IMR-90 (cell line): Measurements from ENCODE around the gene SRSF4. TPM values are rescaled to one million over a fixed set of nuclear protein-coding genes. Genes with fewer than 3 reads are reported as not detected.

Source experiments
- ATAC-seq: fragments of 200-7000 bp; cut with Tn5 transposase; 2 replicates; pipeline ENCODE4 v1.9.1; 2020; ENCODE audit warnings: low read depth, mild to moderate bottlenecking, moderate library complexity
- BruUV-seq: library from RNA; stranded (reverse); fragments of 400-500 nt; replicated peaks from 2 replicates; lab custom pipeline; 2021; lab: Mats Ljungman, UMichigan
- CTCF ChIA-PET: fragments of 300-600 bp; formaldehyde crosslinking; extraction: SDS; loops from one replicate; lab custom pipeline; 2021; ENCODE audit warnings: antibody characterized with exemption; lab: Yijun Ruan, JAX
- POLR2A ChIA-PET: fragments of 300-600 bp; sonication (Branson Sonifier 250); formaldehyde crosslinking; loops from one replicate; lab custom pipeline; 2022; ENCODE audit warnings: antibody characterized with exemption; ENCODE audit not compliant: unreplicated experiment; lab: Charles Lee
- DNase-seq: peaks from one replicate; pipeline ENCODE4 v3.0.0; 2013
- H2AFZ ChIP-seq: replicated peaks from 2 replicates; pipeline ENCODE3; 2013; ENCODE audit warnings: low read length, mild to moderate bottlenecking; ENCODE audit not compliant: poor library complexity
- H2AK5ac ChIP-seq: 2 replicates; pipeline ENCODE4 v1.6.1; 2013; ENCODE audit warnings: low read depth, low read length, inconsistent platforms
- H2AK9ac ChIP-seq: replicated peaks from 2 replicates; pipeline ENCODE3; 2013; ENCODE audit warnings: mild to moderate bottlenecking, low read depth, low read length, moderate library complexity; ENCODE audit not compliant: poor library complexity
- H2BK120ac ChIP-seq: 2 replicates; pipeline ENCODE4 v1.6.1; 2013; ENCODE audit warnings: low read depth, low read length, inconsistent platforms
- H2BK15ac ChIP-seq: 3 replicates; pipeline ENCODE4 v1.6.1; 2013; ENCODE audit warnings: low read depth, low read length, inconsistent platforms
- H2BK20ac ChIP-seq: 2 replicates; pipeline ENCODE4 v1.6.1; 2013; ENCODE audit warnings: low read depth, mild to moderate bottlenecking, inconsistent platforms, low read length, moderate library complexity
- H2BK5ac ChIP-seq: 2 replicates; pipeline ENCODE4 v1.6.1; 2013; ENCODE audit warnings: mild to moderate bottlenecking, low read depth, low read length, inconsistent platforms; ENCODE audit not compliant: poor library complexity, severe bottlenecking
- H3K14ac ChIP-seq: replicated peaks from 2 replicates; pipeline ENCODE4 v1.6.1; 2013; ENCODE audit warnings: low read depth, low read length, inconsistent platforms
- H3K18ac ChIP-seq: 2 replicates; pipeline ENCODE4 v1.6.1; 2013; ENCODE audit warnings: low read depth, low read length, control low read depth
- H3K23ac ChIP-seq: 2 replicates; pipeline ENCODE4 v1.6.1; 2013; ENCODE audit warnings: low read depth, low read length, inconsistent platforms
- H3K27ac ChIP-seq: 2 replicates; pipeline ENCODE4 v1.5.1; 2013; ENCODE audit warnings: mild to moderate bottlenecking, control low read depth, low read length; ENCODE audit not compliant: insufficient read depth
- H3K27me3 ChIP-seq: 2 replicates; pipeline ENCODE4 v1.6.1; 2013; ENCODE audit warnings: low read length; ENCODE audit not compliant: control insufficient read depth, insufficient read depth
- H3K36me3 ChIP-seq: 2 replicates; pipeline ENCODE4 v1.6.1; 2013; ENCODE audit warnings: low read length, mixed read lengths; ENCODE audit not compliant: control insufficient read depth, insufficient read depth
- H3K4ac ChIP-seq: 2 replicates; pipeline ENCODE4 v1.6.1; 2013; ENCODE audit warnings: low read depth, low read length, inconsistent platforms
- H3K4me1 ChIP-seq: 2 replicates; pipeline ENCODE4 v1.6.1; 2013; ENCODE audit warnings: low read length, mixed read lengths; ENCODE audit not compliant: control insufficient read depth, insufficient read depth
- H3K4me2 ChIP-seq: 2 replicates; pipeline ENCODE4 v1.6.1; 2013; ENCODE audit warnings: low read depth, mild to moderate bottlenecking, control low read depth, low read length, moderate library complexity
- H3K4me3 ChIP-seq: 2 replicates; pipeline ENCODE4 v1.5.1; 2013; ENCODE audit warnings: low read depth, mild to moderate bottlenecking, control low read depth, low read length, moderate library complexity; ENCODE audit not compliant: insufficient read depth
- H3K56ac ChIP-seq: 2 replicates; pipeline ENCODE4 v1.6.1; 2013; ENCODE audit warnings: low read length, inconsistent platforms; ENCODE audit not compliant: insufficient read depth; ENCODE audit errors: extremely low read depth
- H3K79me1 ChIP-seq, 2 experiments: 2 replicates each; pipeline ENCODE4 v1.6.1; 2013; ENCODE audit warnings: low read length in 2 of 2, inconsistent platforms in 1 of 2, low read depth in 1 of 2
- H3K9ac ChIP-seq: 2 replicates; pipeline ENCODE4 v1.6.1; 2013; ENCODE audit warnings: low read depth, low read length, control low read depth
- H3K9me1 ChIP-seq: 2 replicates; pipeline ENCODE4 v1.6.1; 2013; ENCODE audit warnings: low read length, inconsistent platforms; ENCODE audit not compliant: insufficient read depth
- H3K9me3 ChIP-seq: 2 replicates; pipeline ENCODE4 v1.6.1; 2013; ENCODE audit warnings: low read length; ENCODE audit not compliant: control insufficient read depth, insufficient read depth
- H4K20me1 ChIP-seq: 2 replicates; pipeline ENCODE4 v1.6.1; 2013; ENCODE audit warnings: low read length, inconsistent platforms; ENCODE audit not compliant: insufficient read depth
- H4K5ac ChIP-seq: 2 replicates; pipeline ENCODE4 v1.6.1; 2013; ENCODE audit warnings: mild to moderate bottlenecking, low read depth, low read length, control low read depth
- H4K8ac ChIP-seq, 2 experiments: 2 replicates each; pipeline ENCODE4 v1.6.1; 2013; ENCODE audit warnings: low read depth in 2 of 2, low read length in 2 of 2, control low read depth in 1 of 2, inconsistent platforms in 1 of 2
- H4K91ac ChIP-seq: 2 replicates; pipeline ENCODE4 v1.6.1; 2013; ENCODE audit warnings: low read depth, low read length, inconsistent platforms; ENCODE audit not compliant: insufficient read depth
- CEBPB ChIP-seq: IDR thresholded peaks from 2 replicates; pipeline ENCODE4 v1.6.1; 2012; ENCODE audit warnings: low read depth, low read length, improper control_type of control experiment
- MAZ ChIP-seq: IDR thresholded peaks from 2 replicates; pipeline ENCODE4 v1.6.1; 2012; ENCODE audit warnings: low read depth, mild to moderate bottlenecking, low read length, improper control_type of control experiment, moderate library complexity, borderline replicate concordance
- WGBS, 2 experiments: methylation state at CpG; one replicate each; pipeline versions ENCODE4 v1.1.5 to v1.1.7; 2013; ENCODE audit warnings: missing lambda C conversion rate in 2 of 2; ENCODE audit not compliant: insufficient read length in 1 of 2; ENCODE audit errors: extremely low coverage in 2 of 2; 5-methylcytosine and 5-hydroxymethylcytosine counted together
- dilution Hi-C: fragments of 300-500 bp; cut with HindIII; formaldehyde crosslinking; loops from one replicate; pipeline ENCODE4 v1.14.3; 2018; ENCODE audit warnings: low sequenced_read_pairs; ENCODE audit not compliant: unreplicated experiment
- in situ Hi-C: fragments of 300-500 bp; cut with MboI; formaldehyde crosslinking; loops from 3 replicates; pipeline ENCODE4 v1.14.3; 2019; ENCODE audit warnings: low sequenced_read_pairs, inconsistent platforms, mixed read lengths
- intact Hi-C: fragments of 100-400 bp; cut with micrococcal nuclease; formaldehyde crosslinking; loops from 2 replicates; pipeline ENCODE4 v1.10.0; 2022
- polyA plus RNA-seq, 3 experiments: library from polyadenylated mRNA; depleted of rRNA; stranded (reverse); fragments of >200 nt; gene quantifications; 2 replicates each; pipeline ENCODE4 v1.2.3, GENCODE V29; 2012; ENCODE audit warnings: low replicate concordance in 1 of 3
- total RNA-seq: library from RNA; depleted of rRNA; stranded (reverse); fragments of >200 nt; gene quantifications from 2 replicates; pipeline ENCODE4 v1.2.3, GENCODE V29; 2012

The SRSF4 gene
- total and polyA plus RNA-seq, 2 of the 4 experiments (the other 2 are of a cell fraction) = 20.8 to 48.5 TPM

GRCh38 chr1:29200906-29201594, 19.4 kb upstream of the SRSF4 start:
- H3K79me1 ChIP-seq = peaks cover 0 to 21% of the 10 kb centered on the region in 2 experiments; a peak in 2 of 4 replicates
- peak overlapping the region; percentile 30 for H4K5ac ChIP-seq
- H4K20me1 ChIP-seq = peaks cover 6% of the 10 kb centered on the region
- no peaks in the 10 kb centered on the region for H3K27me3 ChIP-seq
- peak overlapping the region; percentile 12; the same call in 1 of the 2 replicates for H3K27ac ChIP-seq
- in situ Hi-C loops = loop anchor here (10.0 kb wide), 1 partner anchor 416 kb away; no protein-coding TSS in a partner anchor
- peak overlapping the region; percentile 27 for H2AFZ ChIP-seq
- intact Hi-C loops = loop anchor here (5.0 kb wide), 1 partner anchor 229 kb away; no protein-coding TSS in a partner anchor
- H3K4me1 ChIP-seq = peaks cover 25% of the 10 kb centered on the region
- ATAC-seq (no peak), DNase-seq (peak; percentile 50)
- H3K14ac ChIP-seq = peak overlapping the region; percentile 60
- H3K4ac ChIP-seq = peak overlapping the region; percentile 90
- TF ChIP-seq MAZ = no peak
- no peak for TF ChIP-seq CEBPB
- H2BK20ac ChIP-seq = peak overlapping the region; percentile 86
- H3K56ac ChIP-seq = 0 out of 2 replicates have a peak overlapping the region, but pooled peaks have one; percentile 26
- H3K4me2 ChIP-seq = no peak overlapping the region
- H2BK120ac ChIP-seq = peak overlapping the region; percentile 83
- dilution Hi-C loops = no loop called here
- H4K91ac ChIP-seq = peak overlapping the region; percentile 62
- H3K9ac ChIP-seq = no peak overlapping the region
- peak overlapping the region in 1 of 2 experiments; percentile 88; a peak in 2 of 4 replicates for H4K8ac ChIP-seq
- H3K23ac ChIP-seq = peak overlapping the region; percentile 45
- H3K4me3 ChIP-seq = no peak overlapping the region
- no CpG with 5 or more reads among the region's 5 CpGs for WGBS, 2 experiments
- ChIA-PET POLR2A (no interaction called here), CTCF (interaction anchor here (1.4 to 3.3 kb wide), 3 partner anchors 19 to 319 kb away, joined by 5 to 28 read pairs (median 8); partner anchors contain the start of gene SRSF4)
- H2BK15ac ChIP-seq = peak overlapping the region; percentile 81; the same call in 2 of the 3 replicates
- peaks cover 28% of the 10 kb centered on the region for H3K9me1 ChIP-seq
- H2BK5ac ChIP-seq = peak overlapping the region; percentile 76
- H2AK9ac ChIP-seq = no peak overlapping the region
- no TSS peak for BruUV-seq
- 0 out of 2 replicates have a peak overlapping the region, but pooled peaks have one; percentile 27 for H3K18ac ChIP-seq
- H3K36me3 ChIP-seq = peaks cover 11% of the 10 kb centered on the region
- H3K9me3 ChIP-seq = no peaks in the 10 kb centered on the region
- H2AK5ac ChIP-seq = peak overlapping the region; percentile 90; the same call in 1 of the 2 replicates
